H9 (cell line): ENCODE data around the gene NAGA. TPM values are rescaled to one million over a fixed set of nuclear protein-coding genes. Genes with fewer than 3 reads are reported as not detected.

Experiments used
- DNase-seq: peaks from one replicate; pipeline ENCODE4 v3.0.0-alpha.2; 2017
- H2AFZ ChIP-seq: one replicate; pipeline ENCODE4 v1.6.1; 2013; ENCODE audit warnings: mild to moderate bottlenecking, low read length, control low read depth, moderate library complexity
- H2AK5ac ChIP-seq: 2 replicates; pipeline ENCODE4 v1.6.1; 2013; ENCODE audit warnings: low read length, control low read depth, mixed read lengths; ENCODE audit not compliant: insufficient read length
- H2BK120ac ChIP-seq: one replicate; pipeline ENCODE4 v1.6.1; 2013; ENCODE audit warnings: low read depth, mild to moderate bottlenecking, low read length, control low read depth, inconsistent platforms; ENCODE audit not compliant: poor library complexity, severe bottlenecking
- H2BK12ac ChIP-seq: 2 replicates; pipeline ENCODE4 v1.6.1; 2013; ENCODE audit warnings: low read length, control low read depth, mixed read lengths, low read depth; ENCODE audit not compliant: insufficient read length
- H2BK15ac ChIP-seq: 2 replicates; pipeline ENCODE4 v1.6.1; 2013; ENCODE audit warnings: low read depth, low read length, control low read depth
- H2BK20ac ChIP-seq: one replicate; pipeline ENCODE4 v1.6.1; 2013; ENCODE audit warnings: low read depth, mild to moderate bottlenecking, low read length, control low read depth, inconsistent platforms; ENCODE audit not compliant: poor library complexity, severe bottlenecking
- H2BK5ac ChIP-seq: 2 replicates; pipeline ENCODE4 v1.6.1; 2013; ENCODE audit warnings: low read length, control low read depth, mixed read lengths; ENCODE audit not compliant: insufficient read length
- H3K14ac ChIP-seq: 2 replicates; pipeline ENCODE4 v1.6.1; 2013; ENCODE audit warnings: low read length, control low read depth; ENCODE audit not compliant: insufficient read depth
- H3K18ac ChIP-seq: 2 replicates; pipeline ENCODE4 v1.6.1; 2013; ENCODE audit warnings: low read depth, mild to moderate bottlenecking, mixed read lengths, low read length, control low read depth; ENCODE audit not compliant: insufficient read length
- H3K23ac ChIP-seq: 2 replicates; pipeline ENCODE4 v1.6.1; 2013; ENCODE audit warnings: low read length, control low read depth, mixed read lengths, low read depth; ENCODE audit not compliant: insufficient read length
- H3K23me2 ChIP-seq: 2 replicates; pipeline ENCODE4 v1.6.1; 2013; ENCODE audit warnings: low read depth, mild to moderate bottlenecking, mixed read lengths, low read length, control low read depth; ENCODE audit not compliant: insufficient read length, poor library complexity, severe bottlenecking
- H3K27ac ChIP-seq: 2 replicates; pipeline ENCODE4 v1.5.1; 2013; ENCODE audit warnings: low read length, control low read depth, mixed read lengths, low read depth; ENCODE audit not compliant: insufficient read length
- H3K27me3 ChIP-seq: 2 replicates; pipeline ENCODE4 v1.6.1; 2013; ENCODE audit warnings: low read length, control low read depth, inconsistent platforms; ENCODE audit not compliant: insufficient read depth
- H3K4ac ChIP-seq: 2 replicates; pipeline ENCODE4 v1.6.1; 2013; ENCODE audit warnings: low read depth, mild to moderate bottlenecking, control low read depth, inconsistent platforms, low read length, moderate library complexity
- H3K4me1 ChIP-seq: 2 replicates; pipeline ENCODE4 v1.6.1; 2013; ENCODE audit warnings: low read length, control low read depth, inconsistent platforms; ENCODE audit not compliant: insufficient read depth
- H3K4me2 ChIP-seq: 2 replicates; pipeline ENCODE4 v1.6.1; 2013; ENCODE audit warnings: low read length, control low read depth, mixed read lengths; ENCODE audit not compliant: insufficient read length, insufficient read depth
- H3K56ac ChIP-seq: 2 replicates; pipeline ENCODE4 v1.6.1; 2013; ENCODE audit warnings: low read depth, mild to moderate bottlenecking, mixed read lengths, low read length, control low read depth; ENCODE audit not compliant: insufficient read length
- H3K79me1 ChIP-seq: 2 replicates; pipeline ENCODE4 v1.6.1; 2013; ENCODE audit warnings: low read depth, mild to moderate bottlenecking, moderate library complexity, low read length, control low read depth, inconsistent platforms; ENCODE audit not compliant: insufficient read depth, poor library complexity, severe bottlenecking
- H3K79me2 ChIP-seq: 2 replicates; pipeline ENCODE4 v1.6.1; 2013; ENCODE audit warnings: low read length, control low read depth, inconsistent platforms; ENCODE audit not compliant: insufficient read depth
- H3K9ac ChIP-seq: 2 replicates; pipeline ENCODE4 v1.6.1; 2013; ENCODE audit warnings: low read length, control low read depth, mixed read lengths; ENCODE audit not compliant: insufficient read length; ENCODE audit errors: extremely low read depth
- H3K9me3 ChIP-seq: one replicate; pipeline ENCODE4 v1.6.1; 2013; ENCODE audit warnings: low read depth, low read length, inconsistent platforms; ENCODE audit not compliant: control insufficient read depth
- H3T11ph ChIP-seq: one replicate; pipeline ENCODE4 v1.6.1; 2013; ENCODE audit warnings: mild to moderate bottlenecking, low read length, control low read depth, inconsistent platforms
- H4K20me1 ChIP-seq: one replicate; pipeline ENCODE4 v1.6.1; 2013; ENCODE audit not compliant: control insufficient read depth, insufficient read length, insufficient read depth
- H4K5ac ChIP-seq: 2 replicates; pipeline ENCODE4 v1.6.1; 2013; ENCODE audit warnings: low read depth, mild to moderate bottlenecking, mixed read lengths, low read length, control low read depth; ENCODE audit not compliant: insufficient read length
- H4K8ac ChIP-seq: replicated peaks from 2 replicates; pipeline ENCODE4 v1.6.1; 2013; ENCODE audit warnings: low read length, control low read depth, mixed read lengths, low read depth; ENCODE audit not compliant: insufficient read length
- H4K91ac ChIP-seq: 2 replicates; pipeline ENCODE4 v1.6.1; 2013; ENCODE audit warnings: low read depth, mild to moderate bottlenecking, moderate library complexity, mixed read lengths, low read length, control low read depth; ENCODE audit not compliant: insufficient read length
- H3K27ac Mint-ChIP-seq, 3 experiments: 2 replicates in 2 of 3; 3 replicates in 1 of 3; pipeline ENCODE4 v1.8.0; 2020 to 2021; ENCODE audit warnings: mixed read lengths in 3 of 3, mild to moderate bottlenecking in 1 of 3, moderate library complexity in 1 of 3
- H3K27me3 Mint-ChIP-seq: 2 replicates; pipeline ENCODE4 v1.8.0; 2021; ENCODE audit warnings: low read depth, mild to moderate bottlenecking, moderate library complexity, mixed read lengths
- H3K36me3 Mint-ChIP-seq, 3 experiments: 2 replicates in 2 of 3; 3 replicates in 1 of 3; pipeline ENCODE4 v1.8.0; 2020 to 2021; ENCODE audit warnings: low read depth in 3 of 3, mixed read lengths in 3 of 3; ENCODE audit not compliant: insufficient read depth in 1 of 3
- H3K4me1 Mint-ChIP-seq, 2 experiments: 2 replicates each; pipeline ENCODE4 v1.8.0; 2020; ENCODE audit warnings: mixed read lengths in 2 of 2
- H3K4me3 Mint-ChIP-seq, 2 experiments: 2 replicates in 1 of 2; 3 replicates in 1 of 2; pipeline ENCODE4 v1.8.0; 2020 to 2021; ENCODE audit warnings: mild to moderate bottlenecking in 2 of 2, mixed read lengths in 2 of 2, moderate library complexity in 1 of 2
- H3K9me3 Mint-ChIP-seq, 2 experiments: 2 replicates in 1 of 2; 3 replicates in 1 of 2; pipeline ENCODE4 v1.8.0; 2020; ENCODE audit warnings: mild to moderate bottlenecking in 2 of 2, mixed read lengths in 2 of 2, moderate library complexity in 1 of 2
- CTCF ChIP-seq: fragments of 200-600 bp; sonication (generic); conservative IDR thresholded peaks from 3 replicates; pipeline ENCODE4 v1.8.0; 2021; ENCODE audit warnings: antibody characterized with exemption, mild to moderate bottlenecking
- WGBS: extraction: QIAGEN DNeasy Blood & Tissue Kit; methylation state at CpG from one replicate; pipeline ENCODE4 v1.1.7; 2013; ENCODE audit warnings: missing lambda C conversion rate, low lambda C conversion rate, mixed read lengths; ENCODE audit not compliant: insufficient read length; ENCODE audit errors: extremely low coverage; 5-methylcytosine and 5-hydroxymethylcytosine counted together
- total RNA-seq: library from RNA; stranded (reverse); gene quantifications from 2 replicates; pipeline ENCODE4 v1.2.1, GENCODE V29; 2021

Gene NAGA
- total RNA-seq, 1 experiment from 2014 or later, result 16.1 TPM

GRCh38 chr22:42022162-42022847, 48.3 kb downstream of the NAGA start:
- H3K4me3 Mint-ChIP-seq, result no peak overlapping the region
- H3K4me2 ChIP-seq, result no peak overlapping the region
- H3K27ac Mint-ChIP-seq, result no peak overlapping the region
- H3K9me3 ChIP-seq, result no peaks in the 10 kb centered on the region
- H3K36me3 Mint-ChIP-seq, result no peaks in the 10 kb centered on the region
- H3K4me1 Mint-ChIP-seq, result no peaks in the 10 kb centered on the region; a peak in 1 of 4 replicates
- no peaks in the 10 kb centered on the region for H3K9me3 Mint-ChIP-seq
- no peak overlapping the region for H4K8ac ChIP-seq
- no peak overlapping the region for H2BK120ac ChIP-seq
- H2BK20ac ChIP-seq, result no peak overlapping the region
- no peak overlapping the region for H3K4ac ChIP-seq
- no peak overlapping the region for H4K91ac ChIP-seq
- no peak overlapping the region for H3K18ac ChIP-seq
- H3K23ac ChIP-seq, result no peak overlapping the region
- H2BK15ac ChIP-seq, result no peak overlapping the region
- H2BK12ac ChIP-seq, result no peak overlapping the region
- no peak for TF ChIP-seq CTCF
- H4K5ac ChIP-seq, result no peak overlapping the region
- H2BK5ac ChIP-seq, result no peak overlapping the region
- H3K27me3 ChIP-seq, result no peaks in the 10 kb centered on the region
- no peak overlapping the region for H3K14ac ChIP-seq
- no peak overlapping the region for H2AK5ac ChIP-seq
- H3K79me1 ChIP-seq, result no peaks in the 10 kb centered on the region
- no peak overlapping the region for H3K27ac ChIP-seq
- no peak for DNase-seq
- no peak overlapping the region for H2AFZ ChIP-seq
- H3K56ac ChIP-seq, result no peak overlapping the region
- no peak overlapping the region for H3T11ph ChIP-seq
- no peak overlapping the region for H3K9ac ChIP-seq
- no CpG with 5 or more reads among the region's 2 CpGs for WGBS
- H3K79me2 ChIP-seq, result no peaks in the 10 kb centered on the region
- H3K27me3 Mint-ChIP-seq, result peaks cover 24% of the 10 kb centered on the region
- no peaks in the 10 kb centered on the region for H4K20me1 ChIP-seq
- H3K4me1 ChIP-seq, result no peaks in the 10 kb centered on the region
- no peaks in the 10 kb centered on the region for H3K23me2 ChIP-seq
